NOMO-1 (cell line): ENCODE results near the gene MAP3K4.

Source experiments
- DNase-seq, 2 experiments: peaks; one replicate each; lab custom pipeline; 2025; ENCODE audit not compliant: unreplicated experiment in 2 of 2; lab: John Stamatoyannopoulos, UW

Gene MAP3K4

DNA sequence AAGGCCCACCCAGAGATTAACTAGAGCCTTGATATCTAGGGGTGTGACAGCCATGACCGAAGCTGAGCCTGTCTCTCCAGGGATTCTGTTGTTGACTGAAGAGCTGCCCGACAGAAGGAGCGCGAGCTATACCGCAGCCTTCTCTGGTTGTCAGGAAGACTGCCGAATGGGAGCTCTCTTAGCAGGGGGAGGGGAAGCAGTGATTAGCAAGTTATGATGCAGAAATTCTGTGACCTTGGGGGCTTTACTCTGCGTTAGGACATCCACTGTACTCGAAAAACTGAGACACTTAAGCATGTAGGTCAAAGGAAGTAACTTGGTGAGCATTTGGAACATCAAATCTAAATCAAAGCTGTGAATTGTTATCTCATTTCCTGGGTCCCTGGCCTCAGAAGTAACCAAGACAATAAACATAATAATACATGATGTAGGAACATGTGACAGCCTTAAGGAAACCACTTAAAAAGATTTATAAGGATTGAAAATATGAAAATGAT, 84.7 kb downstream of the MAP3K4 start:
- no peak for DNase-seq

DNA sequence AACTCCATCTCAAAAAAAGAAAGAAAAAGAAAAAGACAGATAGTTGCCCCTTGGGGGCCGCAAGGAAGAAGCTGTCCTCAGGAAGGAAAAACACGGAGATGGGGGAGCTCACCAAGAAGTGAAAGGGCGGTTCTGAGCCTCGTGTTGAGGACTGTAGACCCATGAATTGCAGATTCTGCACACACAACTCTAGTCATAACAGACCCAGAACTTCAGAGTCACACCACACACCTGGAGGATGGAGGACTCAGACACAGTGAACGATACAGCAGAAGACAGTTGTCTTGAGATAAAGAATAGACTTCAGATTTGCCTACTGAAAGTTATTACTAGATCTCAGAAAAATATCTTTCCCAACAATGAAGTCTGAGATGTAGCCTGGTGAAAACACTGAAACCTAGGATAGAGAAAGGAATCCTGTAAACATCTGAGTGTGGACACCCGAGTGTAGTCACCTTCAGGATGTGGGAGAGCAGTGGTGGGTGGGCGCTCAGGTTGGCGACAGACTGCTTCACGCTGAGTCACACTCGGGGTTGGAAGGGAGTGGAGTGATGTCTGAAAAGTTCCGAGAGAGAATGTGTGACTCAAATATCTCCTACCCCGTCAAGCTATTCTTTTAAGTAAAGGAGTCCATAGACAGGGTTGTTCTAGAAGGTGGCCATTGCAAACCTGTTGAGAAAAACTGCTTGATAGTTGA, 88.1 kb downstream of the MAP3K4 start:
- no peak for DNase-seq

GRCh38 chr6:161080263-161080970, 88.8 kb downstream of the MAP3K4 start:
- no peak for DNase-seq

GRCh38 chr6:161082215-161082614, 90.6 kb downstream of the MAP3K4 start:
- no peak for DNase-seq

DNA sequence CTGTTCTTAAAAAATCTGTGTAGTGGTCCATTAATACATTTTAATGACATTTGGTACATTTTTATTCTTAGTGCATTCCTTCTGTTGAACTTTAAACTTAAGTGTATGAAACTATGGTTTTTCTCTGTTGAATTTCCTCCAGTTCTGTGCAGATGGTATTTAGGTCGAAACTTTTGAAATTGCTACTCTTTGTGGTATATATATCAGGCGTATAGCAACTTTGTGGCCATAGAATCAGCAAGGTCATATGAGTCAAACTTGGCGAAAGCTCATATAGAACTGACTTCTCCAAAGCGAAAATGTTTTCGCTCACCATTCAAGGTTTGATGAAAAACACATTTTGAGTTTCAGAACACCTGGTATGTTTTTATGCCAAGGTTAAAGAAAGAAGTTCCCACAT, 93.7 kb downstream of the MAP3K4 start:
- no peak for DNase-seq

DNA sequence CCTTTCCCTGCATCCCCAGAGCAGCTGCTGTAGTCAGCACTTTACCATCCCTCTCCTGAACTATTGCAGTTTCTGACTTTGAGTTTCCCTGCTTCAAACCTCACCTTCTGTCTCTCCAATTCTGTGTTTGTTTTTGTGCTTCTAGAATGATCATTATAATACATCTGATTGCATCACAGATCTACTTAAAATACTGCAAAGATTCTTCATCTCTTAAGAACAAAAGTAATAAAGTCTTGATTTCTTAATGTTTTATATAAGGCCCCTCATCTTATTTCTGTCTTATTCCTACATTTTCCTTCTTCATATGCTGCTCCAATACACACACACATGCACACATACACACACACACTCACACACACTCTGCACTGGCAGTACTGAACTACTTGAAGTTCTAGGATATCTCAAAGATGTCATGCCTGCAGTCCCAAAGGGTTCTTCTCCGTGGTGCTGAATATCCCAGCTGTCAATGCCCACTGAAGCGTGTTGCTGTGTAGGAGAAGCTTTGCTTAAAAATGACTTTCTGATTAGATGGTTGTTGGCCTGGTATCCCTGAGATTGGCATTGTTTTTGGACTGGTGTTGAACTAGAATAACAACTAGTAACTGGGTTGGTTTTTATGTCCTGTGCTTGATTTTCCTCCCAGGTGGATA, 97.2 kb downstream of the MAP3K4 start:
- DNase-seq: no peak

DNA sequence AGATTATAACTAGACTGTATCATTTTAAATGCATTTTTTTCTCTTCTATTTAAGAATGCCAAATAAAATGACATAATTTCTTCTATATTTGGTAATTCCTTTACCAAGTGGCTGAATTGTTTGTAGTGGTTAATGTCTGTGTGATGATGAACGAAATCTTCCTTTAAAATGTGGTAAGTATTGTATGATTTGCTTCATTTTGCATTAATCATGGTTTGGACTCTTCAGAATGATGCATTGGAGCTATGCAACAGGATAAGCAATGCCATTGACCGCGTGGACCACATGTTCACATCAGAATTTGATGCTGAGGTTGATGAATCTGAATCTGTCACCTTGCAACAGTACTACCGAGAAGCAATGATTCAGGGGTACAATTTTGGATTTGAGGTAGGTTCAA, 99.6 kb downstream of the MAP3K4 start:
- no peak for DNase-seq

DNA sequence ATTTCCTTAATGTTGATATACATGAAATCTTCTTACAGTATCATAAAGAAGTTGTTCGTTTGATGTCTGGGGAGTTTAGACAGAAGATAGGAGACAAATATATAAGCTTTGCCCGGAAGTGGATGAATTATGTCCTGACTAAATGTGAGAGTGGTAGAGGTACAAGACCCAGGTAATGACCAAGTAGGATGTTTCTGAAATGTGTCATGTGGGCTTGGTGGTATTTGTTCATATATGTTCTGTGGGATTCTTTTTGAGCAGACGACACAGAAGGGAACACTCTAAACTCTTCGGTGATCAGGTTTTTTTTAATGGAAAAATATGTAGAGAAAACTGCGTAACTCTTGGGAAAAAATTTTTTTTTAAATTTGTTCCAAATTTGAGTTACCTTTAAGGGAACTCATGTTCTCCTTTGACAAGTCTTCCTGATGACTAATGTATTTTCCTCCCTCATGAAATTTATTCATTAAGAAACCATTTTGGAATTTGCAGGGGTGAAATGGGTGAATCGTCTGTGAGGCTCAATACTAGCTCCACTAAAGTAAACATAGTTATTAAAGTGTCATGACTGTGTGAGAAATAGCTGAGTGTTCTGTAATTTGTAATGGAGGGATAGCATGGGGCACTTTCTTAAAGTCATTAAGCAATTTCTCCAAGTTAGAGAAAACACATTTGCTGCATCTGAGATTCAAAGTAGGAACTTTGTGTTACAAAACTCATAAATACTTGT, 100.6 kb downstream of the MAP3K4 start:
- DNase-seq: no peak

- no peak for DNase-seq
Measured at GRCh38 chr6:161094955-161095354, 103.4 kb downstream of the MAP3K4 start.

GRCh38 chr6:161095916-161096315, 104.3 kb downstream of the MAP3K4 start:
- DNase-seq: no peak

DNA sequence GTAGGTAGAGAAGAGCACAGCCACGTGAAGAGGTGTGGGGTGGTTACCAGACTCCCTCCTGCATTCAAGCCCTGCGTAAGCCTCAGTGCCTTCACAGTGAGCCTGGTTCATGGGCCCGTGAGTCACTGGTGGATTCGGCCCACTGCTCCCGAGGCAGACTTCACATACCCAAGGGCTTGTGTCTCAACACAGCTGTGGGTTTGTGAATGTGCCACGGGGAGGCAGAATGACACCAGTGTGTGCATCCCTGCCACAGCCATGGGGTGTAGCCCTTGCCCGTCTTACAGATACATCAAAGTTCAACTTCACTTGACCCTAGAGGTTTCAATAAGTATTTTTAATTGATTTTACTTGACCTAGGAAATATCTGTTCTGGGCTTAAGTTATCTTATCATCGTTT, 108.5 kb downstream of the MAP3K4 start:
- DNase-seq: no peak

DNA sequence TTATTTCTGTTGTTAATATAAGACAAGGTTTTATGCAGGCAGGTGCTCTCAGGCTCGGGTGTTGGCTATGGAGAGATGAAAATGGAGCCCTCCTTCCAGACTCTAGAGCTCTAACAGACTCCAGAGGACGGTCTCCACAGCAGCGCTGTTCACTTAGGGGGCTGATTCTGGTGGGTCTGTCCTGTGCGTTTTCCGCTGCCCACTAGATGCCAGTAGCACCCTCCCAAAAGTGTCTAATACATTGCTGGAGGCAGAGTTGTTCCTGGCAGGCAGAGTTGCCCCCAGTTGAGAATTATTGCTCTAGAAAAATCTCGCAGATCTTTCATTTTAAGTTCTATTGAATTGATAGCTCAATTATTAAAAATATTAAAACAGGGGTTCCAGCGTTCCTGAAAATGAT, 109.9 kb downstream of the MAP3K4 start:
- no peak for DNase-seq

- no peak for DNase-seq
Measured at GRCh38 chr6:161103475-161103874, 111.9 kb downstream of the MAP3K4 start.

DNA sequence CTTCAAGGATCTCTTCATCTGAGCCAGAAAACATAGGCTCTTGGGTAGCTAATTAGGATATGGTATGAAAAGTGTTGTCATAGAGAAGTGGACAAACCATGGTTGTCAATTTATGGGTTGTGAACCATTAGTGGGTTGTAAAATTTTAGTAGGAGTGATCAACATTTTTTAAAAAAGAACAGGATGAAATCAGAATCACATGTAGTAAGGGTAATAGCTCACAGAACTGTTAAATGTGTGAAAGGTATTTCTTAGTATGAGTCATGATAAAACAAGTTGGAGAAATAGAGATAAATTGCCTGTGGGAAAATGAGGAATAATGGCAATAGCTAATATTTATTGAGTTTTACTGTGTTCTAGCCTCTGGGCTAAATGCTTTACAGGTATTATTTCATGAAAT, 113.4 kb downstream of the MAP3K4 start:
- no peak for DNase-seq

- DNase-seq: no peak
Measured at GRCh38 chr6:161105408-161105807, 113.8 kb downstream of the MAP3K4 start.

DNA sequence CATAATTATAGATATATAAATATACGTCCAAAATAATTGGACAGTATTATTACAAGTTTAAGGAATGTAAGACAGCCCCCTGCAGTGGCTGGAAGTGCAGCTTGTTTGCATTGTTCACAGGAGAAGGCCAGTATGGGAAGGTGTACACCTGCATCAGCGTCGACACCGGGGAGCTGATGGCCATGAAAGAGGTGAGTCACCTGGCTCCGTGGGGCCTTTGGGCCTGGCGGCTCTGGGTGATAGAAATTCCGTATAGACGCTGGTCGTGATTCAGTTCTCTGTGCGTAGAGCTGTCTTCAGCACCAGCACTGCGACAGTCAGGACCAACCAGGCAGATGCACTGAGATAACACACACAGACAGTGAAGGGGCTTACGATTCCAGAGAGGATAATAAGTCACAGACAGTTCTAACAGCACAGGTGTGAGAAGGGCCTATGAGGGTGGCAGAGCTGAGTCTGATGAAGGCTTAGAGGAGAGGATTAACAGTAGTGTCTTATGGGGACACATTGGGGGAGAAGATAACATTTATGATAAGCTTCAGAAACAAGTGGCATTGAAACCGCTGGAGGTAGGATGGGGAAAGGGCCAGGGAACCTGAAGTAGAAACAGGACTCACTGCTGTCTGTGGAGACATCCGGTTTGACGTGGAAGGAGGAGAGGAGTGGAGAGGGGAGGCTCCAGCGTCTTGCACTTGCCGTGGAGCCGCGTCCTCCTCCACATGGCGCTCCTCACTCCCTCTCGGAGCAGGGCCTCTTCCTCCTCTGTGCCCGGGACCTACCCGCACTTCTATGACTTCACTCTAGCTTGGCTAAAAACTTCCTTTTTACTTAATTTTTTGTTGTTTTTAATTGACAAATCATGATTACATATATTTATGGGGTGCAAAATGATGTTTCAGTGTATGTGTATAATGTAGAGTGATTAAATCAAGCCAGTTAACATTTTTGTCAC, 116.5 kb downstream of the MAP3K4 start:
- DNase-seq: no peak

- DNase-seq: peak; percentile 65 to 85
Measured at GRCh38 chr6:161108916-161109315, 117.3 kb downstream of the MAP3K4 start.

GRCh38 chr6:161109366-161109765, 117.8 kb downstream of the MAP3K4 start:
- DNase-seq: no peak

GRCh38 chr6:161110028-161110779, 118.6 kb downstream of the MAP3K4 start:
- peak; percentile 2 to 31 for DNase-seq
